Stomach smooth muscle (tissue), 2 donors: ENCODE results near the gene TMEM100.

Experiments used
- H3K27ac ChIP-seq: one replicate; pipeline ENCODE4 v1.7.0; 2013; ENCODE audit warnings: mild to moderate bottlenecking, low read length, inconsistent platforms
- H3K27me3 ChIP-seq, 2 donors: one replicate each; pipeline ENCODE4 v1.7.0; 2013; ENCODE audit warnings: low read length in 2 of 2; ENCODE audit not compliant: insufficient read depth in 2 of 2, control insufficient read depth in 1 of 2
- H3K36me3 ChIP-seq, 2 donors: one replicate each; pipeline ENCODE4 v1.7.0; 2013; ENCODE audit warnings: low read length in 2 of 2; ENCODE audit not compliant: control insufficient read depth in 2 of 2, insufficient read depth in 2 of 2
- H3K4me1 ChIP-seq: one replicate; pipeline ENCODE4 v1.7.0; 2013; ENCODE audit warnings: low read length; ENCODE audit not compliant: control insufficient read depth, insufficient read depth
- H3K4me3 ChIP-seq, 2 donors: one replicate each; pipeline ENCODE4 v1.7.0; 2013; ENCODE audit warnings: low read length in 2 of 2
- H3K9ac ChIP-seq, 2 donors: one replicate each; pipeline ENCODE4 v1.7.0; 2013; ENCODE audit warnings: low read length in 2 of 2, mild to moderate bottlenecking in 1 of 2
- H3K9me3 ChIP-seq, 2 donors: one replicate each; pipeline ENCODE4 v1.7.0; 2013; ENCODE audit warnings: low read length in 2 of 2; ENCODE audit not compliant: control insufficient read depth in 2 of 2
- donor health status: healthy.
- donor health status: Pancreatic carcinoma.

The TMEM100 gene, protein sequence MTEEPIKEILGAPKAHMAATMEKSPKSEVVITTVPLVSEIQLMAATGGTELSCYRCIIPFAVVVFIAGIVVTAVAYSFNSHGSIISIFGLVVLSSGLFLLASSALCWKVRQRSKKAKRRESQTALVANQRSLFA

DNA sequence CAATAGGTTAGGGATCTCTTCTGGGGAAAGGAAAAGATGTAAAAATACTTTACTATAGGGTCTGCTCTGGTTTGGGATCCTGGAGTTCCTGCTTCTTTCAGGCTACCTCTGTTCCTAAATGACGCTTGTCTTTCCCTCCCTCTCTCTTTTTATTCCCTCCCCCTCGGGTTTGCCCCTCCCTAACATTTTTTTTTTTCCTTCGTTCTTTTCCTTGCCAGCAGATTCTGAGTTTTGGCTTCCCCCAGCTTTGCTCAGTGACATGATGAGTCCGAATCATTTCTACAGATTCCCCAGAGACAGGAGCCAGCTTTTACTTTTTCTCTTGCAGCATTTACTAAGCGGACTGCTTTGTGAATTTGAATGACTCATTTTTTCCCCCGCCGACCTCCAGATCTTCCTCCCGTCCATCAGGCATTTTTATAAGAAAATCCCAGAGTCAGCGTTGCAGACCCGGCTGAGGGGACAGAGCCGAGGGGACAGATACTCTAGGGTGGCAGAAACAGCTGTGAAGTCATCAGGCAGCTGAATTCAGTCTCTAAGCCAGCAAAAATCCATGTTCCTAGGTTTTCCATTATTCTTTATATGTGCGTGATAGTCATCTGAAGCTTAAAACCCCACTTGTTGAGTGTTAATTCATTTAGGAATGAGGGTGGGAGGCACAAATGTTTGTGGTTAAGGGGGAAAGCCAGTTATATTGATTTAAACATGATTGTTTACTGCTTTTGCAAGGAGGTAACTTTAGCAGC, at the start of gene TMEM100:
TMEM100 (minus strand) TSS at position 123 of the 746 bp plus-strand sequence. CDS start 1,794 bp downstream, outside the sequence.
- Histone ChIP-seq H3K27me3 (no peaks in the 10 kb centered on the region), H3K4me1 (peaks cover 34% of the 10 kb centered on the region), H3K4me3 (peak within 1 kb of the TSS; percentile 79 to 83)

DNA sequence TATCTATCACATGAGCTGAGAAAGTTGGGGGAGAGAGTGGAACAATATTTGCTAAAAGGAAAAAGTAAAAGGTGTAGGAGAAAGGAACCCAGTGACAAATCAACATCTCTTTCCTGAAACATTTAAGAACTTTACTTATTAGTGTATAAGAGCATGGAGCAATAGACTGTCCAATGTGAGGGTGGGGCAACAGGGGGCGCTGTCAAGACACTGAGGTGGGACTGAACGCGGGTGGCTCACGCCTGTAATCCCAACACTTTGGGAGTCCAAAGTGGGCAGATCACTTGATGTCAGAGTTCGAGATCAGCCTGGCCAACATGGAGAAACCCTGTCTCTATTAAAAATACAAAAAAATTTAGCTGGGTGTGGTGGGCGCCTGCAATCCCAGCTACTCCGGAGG, 49.4 kb upstream of the TMEM100 start:
- H3K4me1 ChIP-seq: peaks cover 11% of the 10 kb centered on the region
- peaks cover 59 to 60% of the 10 kb centered on the region in 2 donors for H3K36me3 ChIP-seq
- H3K27ac ChIP-seq: no peak overlapping the region
- H3K4me3 ChIP-seq: no peak overlapping the region
- no peaks in the 10 kb centered on the region for H3K9me3 ChIP-seq
- no peak overlapping the region for H3K9ac ChIP-seq
- H3K27me3 ChIP-seq: no peaks in the 10 kb centered on the region

More for the DNA sequence above, at the start of gene TMEM100:
- Histone ChIP-seq H3K9me3 (no peaks in the 10 kb centered on the region), H3K9ac (peak within 1 kb of the TSS; percentile 70 to 90), H3K36me3 (peaks cover 3 to 10% of the 10 kb centered on the region in 2 donors), H3K27ac (peak within 1 kb of the TSS; percentile 84)

DNA sequence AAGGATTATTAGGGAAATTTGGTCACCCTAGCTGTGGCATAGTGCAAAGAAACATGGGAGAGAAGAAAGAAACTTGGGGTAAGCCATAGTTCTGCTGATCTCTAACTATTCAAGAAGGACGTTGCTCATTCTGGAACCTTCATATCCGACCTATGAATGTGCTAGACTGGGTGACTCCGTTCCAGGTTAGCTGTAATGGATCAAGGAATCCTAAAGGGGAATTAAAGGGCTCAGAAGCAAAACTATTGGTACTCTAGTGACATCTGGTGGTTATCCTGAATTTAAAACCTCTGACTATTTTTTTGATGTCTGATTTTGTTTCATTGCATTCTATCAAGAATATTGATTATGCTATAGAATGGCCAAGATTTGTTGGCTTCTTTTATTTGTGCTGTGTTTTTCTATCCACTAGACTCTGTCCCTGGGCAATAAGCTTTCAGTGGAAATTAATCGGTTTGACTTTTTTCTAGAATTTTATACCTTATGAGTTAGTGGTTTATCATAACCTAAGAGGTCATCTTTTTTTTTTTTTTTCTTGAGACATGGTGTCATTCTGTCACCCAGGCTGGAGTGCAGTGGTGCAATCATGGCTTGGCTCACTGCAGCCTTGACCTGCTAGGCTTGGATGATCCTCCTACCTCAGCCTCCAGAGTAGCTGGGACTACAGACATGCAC, 47.7 kb upstream of the TMEM100 start:
- H3K36me3 ChIP-seq: peaks cover 44 to 46% of the 10 kb centered on the region in 2 donors
- no peak overlapping the region for H3K4me3 ChIP-seq
- H3K9me3 ChIP-seq: no peaks in the 10 kb centered on the region
- H3K27me3 ChIP-seq: no peaks in the 10 kb centered on the region
- H3K4me1 ChIP-seq: peaks cover 11% of the 10 kb centered on the region
- peak overlapping the region; percentile 53 for H3K27ac ChIP-seq
- no peak overlapping the region for H3K9ac ChIP-seq

DNA sequence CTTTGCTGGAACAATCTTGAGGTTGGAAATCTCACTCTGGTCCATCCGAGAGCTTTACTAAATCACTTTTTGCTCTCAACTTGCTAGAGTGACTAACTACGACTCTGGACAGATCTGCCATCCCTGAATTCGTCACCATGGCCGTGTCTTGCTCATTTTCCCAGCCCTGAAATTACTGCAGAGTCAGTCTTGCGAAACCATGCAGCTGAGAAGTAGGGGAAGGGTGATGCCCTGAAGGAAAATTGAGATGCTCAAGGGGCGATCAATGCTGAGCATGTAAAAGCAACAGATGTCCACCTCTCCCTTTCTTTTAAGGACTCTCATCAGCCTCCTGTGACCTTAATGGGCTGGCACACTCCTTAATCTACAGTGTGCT, 46.9 kb upstream of the TMEM100 start:
- H3K36me3 ChIP-seq: peaks cover 36 to 41% of the 10 kb centered on the region in 2 donors
- H3K9me3 ChIP-seq: no peaks in the 10 kb centered on the region
- H3K9ac ChIP-seq: no peak overlapping the region
- H3K27ac ChIP-seq: peak overlapping the region; percentile 53
- no peaks in the 10 kb centered on the region for H3K27me3 ChIP-seq
- peaks cover 11% of the 10 kb centered on the region for H3K4me1 ChIP-seq
- H3K4me3 ChIP-seq: no peak overlapping the region

DNA sequence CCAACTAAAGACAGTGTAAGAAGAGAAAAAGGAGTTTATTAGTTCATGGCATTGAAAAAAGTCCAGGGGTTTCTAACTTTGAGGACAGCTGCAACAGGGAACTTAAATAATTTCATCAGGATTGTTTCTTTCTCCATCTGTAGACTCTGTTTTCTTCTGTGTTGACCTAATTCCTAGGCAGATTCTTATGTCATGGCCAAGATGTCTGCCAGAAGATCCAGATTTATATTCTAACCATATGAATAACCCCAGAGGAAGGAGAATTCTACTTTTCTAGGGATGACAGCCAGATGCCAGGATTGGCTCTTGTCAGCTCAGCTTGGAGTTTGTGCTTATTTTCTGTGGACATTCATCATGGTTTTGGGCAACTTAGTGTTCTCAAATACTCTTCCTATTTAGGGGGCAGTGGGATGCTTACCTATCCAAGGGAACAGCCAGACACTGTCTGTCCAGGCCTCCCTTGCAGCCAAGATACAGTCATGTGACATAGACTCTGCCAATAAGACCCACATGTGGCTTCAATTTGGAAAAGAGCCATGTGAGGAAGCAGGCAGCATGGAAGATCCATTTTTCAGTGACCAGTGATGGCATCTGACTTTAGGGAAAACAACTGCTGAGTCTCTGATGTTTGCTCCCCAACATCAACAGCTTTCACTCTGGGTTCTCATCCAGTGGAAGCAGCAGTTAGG, 46.4 kb upstream of the TMEM100 start:
- no peaks in the 10 kb centered on the region for H3K9me3 ChIP-seq
- no peak overlapping the region for H3K9ac ChIP-seq
- peak overlapping the region; percentile 53 for H3K27ac ChIP-seq
- no peaks in the 10 kb centered on the region for H3K27me3 ChIP-seq
- peaks cover 11% of the 10 kb centered on the region for H3K4me1 ChIP-seq
- H3K36me3 ChIP-seq: peaks cover 31 to 38% of the 10 kb centered on the region in 2 donors
- no peak overlapping the region for H3K4me3 ChIP-seq

DNA sequence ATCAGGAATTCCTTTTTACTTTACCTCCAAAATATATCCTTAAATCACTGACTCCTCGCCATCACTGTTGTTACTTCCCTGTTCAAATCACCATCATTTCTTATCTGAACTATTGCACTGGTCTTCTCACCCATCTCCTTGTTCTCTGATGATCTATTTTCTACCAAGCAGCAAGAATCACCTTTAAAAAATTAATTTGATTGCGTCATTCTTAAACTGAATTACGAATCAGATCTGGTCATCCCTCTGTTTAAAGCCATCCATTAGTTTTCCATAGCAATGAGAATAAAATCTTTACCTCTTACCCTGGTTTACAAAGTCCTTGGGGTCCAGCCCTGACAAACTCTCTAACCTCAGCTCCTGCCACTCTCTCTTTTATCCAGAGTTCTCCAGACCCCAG, 42.8 kb upstream of the TMEM100 start:
- no peak overlapping the region for H3K9ac ChIP-seq
- H3K4me1 ChIP-seq: peaks cover 17% of the 10 kb centered on the region
- peaks cover 7 to 15% of the 10 kb centered on the region in 2 donors for H3K36me3 ChIP-seq
- H3K4me3 ChIP-seq: no peak overlapping the region
- H3K27ac ChIP-seq: no peak overlapping the region
- H3K9me3 ChIP-seq: no peaks in the 10 kb centered on the region
- H3K27me3 ChIP-seq: no peaks in the 10 kb centered on the region

DNA sequence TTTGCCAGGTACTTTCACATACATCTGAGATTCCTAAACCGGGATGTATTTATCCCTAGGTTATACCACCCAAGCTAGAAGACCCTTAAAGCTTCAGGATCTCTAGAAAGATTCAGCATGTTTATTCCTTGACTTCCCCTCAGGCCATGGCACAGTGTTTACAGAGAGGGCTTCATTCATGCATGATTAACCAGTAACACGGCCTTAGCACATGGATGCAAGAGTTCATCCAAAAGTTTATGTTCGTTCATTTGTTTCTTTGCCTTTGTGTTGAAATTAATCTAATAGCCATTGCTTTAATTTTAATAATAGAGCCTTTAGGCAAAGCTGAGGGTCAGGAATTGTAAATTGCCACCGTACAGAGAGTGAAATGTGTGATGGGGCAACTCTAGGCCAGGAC, 41.9 kb upstream of the TMEM100 start:
- no peak overlapping the region for H3K9ac ChIP-seq
- no peaks in the 10 kb centered on the region for H3K27me3 ChIP-seq
- H3K36me3 ChIP-seq: peaks cover 7 to 12% of the 10 kb centered on the region in 2 donors
- H3K9me3 ChIP-seq: no peaks in the 10 kb centered on the region
- H3K4me1 ChIP-seq: peaks cover 13% of the 10 kb centered on the region
- H3K4me3 ChIP-seq: no peak overlapping the region
- H3K27ac ChIP-seq: peak overlapping the region; percentile 42

DNA sequence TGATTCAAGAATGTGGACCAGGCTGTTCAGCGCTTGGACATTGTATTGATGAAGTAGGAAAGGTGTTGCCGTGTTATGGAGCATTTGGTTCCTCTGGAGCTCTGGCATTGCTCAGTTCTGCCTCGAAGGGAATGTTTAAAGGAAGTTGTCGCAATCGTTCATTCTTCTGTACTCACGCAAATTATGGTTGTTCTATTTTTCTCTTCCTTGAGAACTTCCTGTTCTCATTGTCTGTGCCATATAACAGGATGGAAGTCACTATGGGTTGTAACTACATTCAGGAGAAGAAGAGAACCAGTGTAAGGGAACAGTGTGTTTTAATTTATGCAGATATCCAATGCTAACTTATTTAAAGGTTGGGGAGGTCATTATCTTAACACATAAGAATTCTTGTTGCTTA, 41.2 kb upstream of the TMEM100 start:
- no peak overlapping the region for H3K9ac ChIP-seq
- H3K4me1 ChIP-seq: peaks cover 9% of the 10 kb centered on the region
- H3K36me3 ChIP-seq: peaks cover 7% of the 10 kb centered on the region in 2 donors
- H3K27me3 ChIP-seq: no peaks in the 10 kb centered on the region
- H3K9me3 ChIP-seq: no peaks in the 10 kb centered on the region
- no peak overlapping the region for H3K4me3 ChIP-seq
- H3K27ac ChIP-seq: peak overlapping the region; percentile 42

DNA sequence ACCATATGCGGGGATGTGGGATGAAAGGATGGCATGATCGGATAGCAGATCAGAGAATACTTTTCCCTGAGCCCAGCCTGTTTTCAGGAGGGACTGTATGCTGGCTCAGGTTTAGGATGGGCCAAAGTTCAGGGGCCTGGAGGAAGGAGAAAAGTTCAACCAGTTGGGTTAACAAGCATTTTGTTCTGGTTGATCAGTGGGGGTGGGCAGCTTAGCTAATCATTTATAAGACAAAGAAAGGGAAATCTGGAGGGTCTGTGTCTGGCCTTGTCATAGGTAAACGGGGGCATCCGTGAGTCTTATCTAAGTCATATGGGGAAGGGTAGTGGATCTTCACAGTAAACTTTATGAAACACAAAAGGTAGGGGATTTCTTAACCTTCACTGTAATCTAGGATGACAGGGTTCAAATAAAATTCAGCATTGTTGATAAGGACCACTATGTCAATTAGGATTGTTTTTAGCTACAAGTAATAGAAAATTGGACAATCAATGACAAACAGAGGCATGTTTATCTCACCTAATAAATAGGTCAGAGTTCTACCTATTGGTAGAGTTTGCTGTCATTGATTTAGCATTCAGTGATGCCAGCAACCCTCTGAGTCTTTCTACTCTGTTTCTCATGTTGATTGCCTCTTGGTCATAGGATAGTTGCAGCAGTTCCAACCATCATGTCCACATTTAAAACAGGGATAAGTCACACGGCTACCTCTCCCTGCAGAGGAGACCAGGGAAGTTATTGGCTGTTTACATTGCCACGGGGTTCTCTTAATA, 39.6 kb upstream of the TMEM100 start:
- H3K27ac ChIP-seq: no peak overlapping the region
- H3K27me3 ChIP-seq: no peaks in the 10 kb centered on the region
- H3K9ac ChIP-seq: no peak overlapping the region
- no peak overlapping the region for H3K4me3 ChIP-seq
- H3K4me1 ChIP-seq: peaks cover 9% of the 10 kb centered on the region
- H3K36me3 ChIP-seq: no peaks in the 10 kb centered on the region
- H3K9me3 ChIP-seq: no peaks in the 10 kb centered on the region
